Hepatic stellate cell (primary cell): ENCODE results near the gene NAGK.

Experiments
- DNase-seq: peaks from one replicate; pipeline ENCODE4 v3.0.0; 2011; ENCODE audit warnings: low spot score

Gene NAGK

DNA sequence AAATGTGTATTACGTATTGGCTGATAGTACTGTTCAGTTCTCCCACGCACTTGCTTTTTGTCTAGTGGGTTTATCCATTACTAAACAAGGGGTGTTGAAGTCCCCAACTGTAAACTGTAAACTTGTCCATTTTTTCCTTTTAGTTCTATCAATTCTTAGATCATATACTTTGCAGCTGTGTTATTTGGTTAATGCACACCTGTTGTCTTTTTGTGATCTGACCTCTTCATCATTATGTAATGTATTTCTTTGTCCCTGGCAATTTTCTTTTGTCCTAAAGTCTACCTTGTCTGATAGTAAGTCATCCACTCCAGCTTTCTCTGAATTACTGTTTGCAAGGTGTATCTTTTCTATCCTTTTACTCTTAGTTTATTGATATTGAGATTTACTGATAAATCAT is 39.6 kb downstream of the NAGK start:
- DNase-seq, result no peak

DNA sequence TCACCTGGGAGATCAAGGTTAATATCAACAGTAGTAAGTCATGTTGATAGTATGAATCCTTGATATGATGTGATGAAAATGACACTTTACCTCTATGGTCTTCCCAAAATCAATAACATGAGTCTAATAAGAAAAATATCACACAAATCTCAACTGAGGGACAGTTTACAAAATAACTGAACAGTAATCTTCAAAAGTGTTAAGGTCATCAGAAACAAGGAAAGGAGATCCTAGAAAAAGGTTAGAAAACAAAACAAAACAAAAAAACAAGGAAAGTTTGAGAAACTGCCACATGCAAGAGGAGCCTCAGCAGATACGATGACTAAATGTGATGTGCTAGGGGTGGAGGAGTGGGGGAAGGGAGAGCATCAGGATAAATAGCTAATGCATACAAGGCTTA is 45.4 kb downstream of the NAGK start:
- DNase-seq, result no peak

DNA sequence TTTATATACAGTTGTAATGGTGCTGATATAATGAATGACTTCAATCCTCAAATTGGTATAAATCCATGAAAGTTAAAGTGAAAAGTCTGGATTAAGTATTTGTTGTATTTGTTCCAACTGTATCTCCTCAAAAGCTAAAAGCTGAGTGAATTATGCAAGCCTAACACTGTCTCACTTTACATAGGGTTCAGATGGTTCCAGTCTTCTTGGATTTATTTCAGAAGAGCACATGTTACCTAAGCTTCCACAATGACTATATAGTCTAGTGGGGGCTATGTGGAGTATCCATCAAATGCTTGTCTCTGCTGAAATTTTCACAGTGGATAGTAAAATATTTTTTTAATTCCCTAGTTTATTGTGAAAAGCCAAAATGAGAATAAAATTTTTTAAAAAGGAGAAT is 48.6 kb downstream of the NAGK start:
- DNase-seq, result no peak

DNA sequence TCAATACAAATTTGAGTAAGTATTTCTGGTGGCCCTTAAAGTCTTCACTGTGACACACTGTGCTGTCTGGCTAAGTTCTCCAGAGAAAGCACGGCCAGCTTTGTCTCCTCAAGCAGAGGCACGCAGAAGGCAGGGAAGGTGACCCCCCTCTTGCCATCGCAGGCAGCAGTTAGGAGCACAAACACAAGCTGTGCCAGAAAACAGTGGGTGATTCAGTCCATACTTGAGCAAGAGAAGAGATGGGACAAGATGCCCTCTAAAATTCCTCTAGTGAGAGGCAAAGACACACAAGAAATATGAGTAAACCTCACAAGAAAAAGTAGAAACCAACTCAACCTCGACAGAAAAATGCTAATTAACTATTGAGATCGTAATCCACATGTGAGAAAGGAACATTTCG is 51.7 kb downstream of the NAGK start:
- DNase-seq, result no peak

DNA sequence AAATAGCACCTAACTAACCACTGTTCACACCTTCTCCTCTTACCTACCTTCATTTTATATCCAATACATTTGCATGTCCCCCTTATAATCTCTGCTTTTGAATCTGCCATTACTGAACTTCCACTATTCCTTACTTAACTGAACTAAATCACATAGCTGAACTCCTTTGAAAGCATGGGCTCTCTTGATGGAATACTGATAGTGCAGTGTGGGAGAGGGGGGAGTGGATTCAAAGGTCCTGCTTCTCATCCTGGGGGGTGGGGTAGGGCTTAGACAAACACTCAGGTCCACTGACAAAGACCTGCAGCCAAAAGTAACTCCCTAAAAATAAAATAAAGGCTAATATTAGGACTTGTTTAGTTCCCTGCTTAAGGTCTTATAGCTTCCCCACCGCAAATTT is 53.0 kb downstream of the NAGK start:
- no peak for DNase-seq

DNA sequence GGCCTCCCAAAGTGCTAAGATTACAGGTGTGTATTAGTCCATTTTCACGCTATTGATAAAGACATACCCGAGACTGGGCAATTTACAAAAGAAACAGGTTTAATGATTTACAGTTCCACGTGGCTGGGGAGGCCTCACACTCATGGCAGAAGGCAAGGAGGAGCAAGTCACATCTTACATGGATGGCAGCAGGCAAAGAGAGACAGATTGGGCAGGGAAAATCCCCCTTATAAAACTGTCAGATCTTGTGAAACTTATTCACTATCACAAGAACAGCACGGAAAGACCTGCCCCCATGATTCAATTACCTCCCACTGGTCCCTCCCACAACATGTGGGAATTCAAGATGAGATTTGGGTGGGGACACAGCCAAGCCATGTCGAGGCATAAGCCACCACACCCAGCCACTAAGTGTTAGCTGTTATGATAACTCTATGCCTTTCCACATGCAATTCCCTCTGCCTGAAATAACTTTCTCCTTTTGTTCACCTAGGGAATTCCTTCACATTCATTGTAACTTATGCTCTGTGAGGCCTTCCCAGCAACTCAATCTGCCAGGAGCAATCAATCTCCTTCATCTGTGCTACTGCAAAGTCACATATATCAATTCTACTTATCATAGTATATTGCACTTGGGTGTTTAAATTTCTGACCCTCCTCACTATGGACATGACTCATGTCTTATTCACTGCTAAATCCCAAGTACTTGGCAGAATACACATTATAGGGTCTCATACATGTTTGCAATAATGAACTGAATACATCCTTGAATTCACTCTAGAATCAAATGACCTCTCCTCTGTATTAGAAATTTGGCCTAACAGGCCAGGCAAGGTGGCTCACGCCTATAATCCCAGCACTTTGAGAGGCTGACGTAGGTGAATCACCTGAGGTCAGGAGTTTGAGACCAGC is 54.2 kb downstream of the NAGK start:
- DNase-seq, result no peak

DNA sequence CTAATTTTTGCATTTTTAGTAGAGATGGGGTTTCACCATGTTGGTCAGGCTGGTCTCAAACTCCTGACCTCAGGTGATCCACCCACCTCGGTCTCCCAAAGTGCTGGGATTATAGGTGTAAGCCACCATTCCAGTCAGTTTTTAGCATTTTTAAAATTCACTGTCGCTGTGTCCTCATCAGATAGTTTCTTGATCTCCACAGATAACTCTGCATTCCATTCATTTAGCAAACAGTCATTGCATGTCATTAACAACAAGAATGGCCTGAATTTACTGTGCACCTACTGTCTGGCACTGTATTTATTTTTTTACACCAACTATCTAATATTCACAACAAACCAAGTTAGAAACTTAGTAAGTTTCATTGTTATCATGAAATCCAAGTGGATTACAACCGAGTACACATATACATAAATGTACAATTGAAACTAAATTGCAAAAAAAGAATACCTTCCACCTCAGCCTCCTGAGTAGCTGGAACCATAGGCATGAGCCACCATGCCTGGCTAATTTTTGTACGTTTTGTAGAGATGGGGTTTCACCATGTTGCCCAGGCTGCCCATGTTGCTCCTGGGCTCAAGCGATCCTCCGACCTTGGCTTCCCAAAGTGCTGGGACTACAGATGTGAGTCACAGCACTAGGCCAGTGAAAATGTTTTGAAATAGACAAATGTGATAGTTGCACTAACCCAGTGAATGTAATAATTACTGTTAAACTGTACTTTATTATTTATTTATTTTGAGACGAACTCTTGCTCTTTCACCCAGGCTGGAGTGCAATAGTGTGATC is 57.3 kb downstream of the NAGK start:
- DNase-seq, result no peak

DNA sequence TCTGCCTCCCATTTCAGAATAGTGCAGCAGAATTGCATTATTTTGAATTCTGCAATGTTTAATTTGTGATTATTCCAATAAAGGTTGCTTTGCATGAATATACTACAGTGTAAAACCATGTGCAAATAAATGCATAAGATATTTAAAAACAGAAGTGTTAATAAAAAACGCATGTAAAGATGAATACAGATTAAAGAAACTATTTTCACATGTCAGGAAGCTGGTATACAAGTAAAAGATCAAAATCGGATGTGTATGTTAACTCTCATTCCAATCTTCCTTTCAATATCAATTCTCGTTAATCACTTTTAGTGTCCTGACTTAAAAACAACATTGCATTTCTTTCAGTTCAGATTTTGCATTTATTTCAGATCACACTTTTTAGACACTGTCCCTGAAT is 58.5 kb downstream of the NAGK start:
- no peak for DNase-seq
